ENCODE data around the gene SLC22A23. TPM values are rescaled to one million over a fixed set of nuclear protein-coding genes. Genes with fewer than 3 reads are reported as not detected.

SLC22A23 gene
- total and polyA plus RNA-seq, 4 donors: 4.9 to 45.4 (median 19.7) TPM

DNA sequence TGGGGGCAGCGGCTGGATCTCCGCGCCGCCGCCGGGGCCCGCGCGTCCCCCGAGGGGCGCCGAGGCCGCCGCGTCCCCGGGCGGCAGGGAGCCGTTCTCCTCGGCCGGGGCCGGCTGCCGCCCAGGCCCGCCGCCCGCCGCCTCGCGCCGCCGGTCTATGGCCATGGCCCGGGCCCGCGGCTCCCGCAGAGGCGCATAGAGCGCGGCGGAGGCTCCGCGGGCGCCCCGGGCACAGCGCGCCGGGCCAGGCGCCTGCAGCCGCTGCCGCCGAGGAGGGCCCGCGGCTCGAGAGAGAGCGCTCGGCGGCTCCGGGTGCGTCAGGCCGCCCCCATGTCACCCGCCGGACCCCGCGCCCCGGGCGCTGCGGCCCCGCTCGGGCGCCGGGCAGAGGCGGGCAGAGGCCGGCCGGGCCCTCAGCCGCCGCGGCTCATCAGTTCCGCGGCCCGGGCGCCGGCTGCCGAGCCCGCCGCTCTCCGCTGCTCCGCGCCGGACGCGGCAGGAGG is 404 bp downstream of the SLC22A23 start:
- peak overlapping the region in 1 of 2 donors; percentile 72 for H3K27ac ChIP-seq (ENCODE audit: low read depth in 1 of 2, low read length in 2 of 2)
- DNase-seq (ENCODE audit: low spot score): no peak
- peaks cover 8 to 42% (median 27%) of the 10 kb centered on the region in 4 donors for H3K4me1 ChIP-seq (ENCODE audit: control insufficient read depth in 4 of 4, insufficient read depth in 4 of 4, low read length in 3 of 4)
- under 1% methylated on average over 89 of the region's 89 CpGs for WGBS
- TF ChIP-seq HNF4G (IDR thresholded peaks at IDR 0.05): no peak
- no peak for TF ChIP-seq TAF1 (conservative IDR thresholded peaks at IDR 0.05)
- TF ChIP-seq, protein P1, sequence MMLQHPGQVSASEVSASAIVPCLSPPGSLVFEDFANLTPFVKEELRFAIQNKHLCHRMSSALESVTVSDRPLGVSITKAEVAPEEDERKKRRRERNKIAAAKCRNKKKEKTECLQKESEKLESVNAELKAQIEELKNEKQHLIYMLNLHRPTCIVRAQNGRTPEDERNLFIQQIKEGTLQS (IDR thresholded peaks at IDR 0.05): no peak
- TF ChIP-seq, protein P2, sequence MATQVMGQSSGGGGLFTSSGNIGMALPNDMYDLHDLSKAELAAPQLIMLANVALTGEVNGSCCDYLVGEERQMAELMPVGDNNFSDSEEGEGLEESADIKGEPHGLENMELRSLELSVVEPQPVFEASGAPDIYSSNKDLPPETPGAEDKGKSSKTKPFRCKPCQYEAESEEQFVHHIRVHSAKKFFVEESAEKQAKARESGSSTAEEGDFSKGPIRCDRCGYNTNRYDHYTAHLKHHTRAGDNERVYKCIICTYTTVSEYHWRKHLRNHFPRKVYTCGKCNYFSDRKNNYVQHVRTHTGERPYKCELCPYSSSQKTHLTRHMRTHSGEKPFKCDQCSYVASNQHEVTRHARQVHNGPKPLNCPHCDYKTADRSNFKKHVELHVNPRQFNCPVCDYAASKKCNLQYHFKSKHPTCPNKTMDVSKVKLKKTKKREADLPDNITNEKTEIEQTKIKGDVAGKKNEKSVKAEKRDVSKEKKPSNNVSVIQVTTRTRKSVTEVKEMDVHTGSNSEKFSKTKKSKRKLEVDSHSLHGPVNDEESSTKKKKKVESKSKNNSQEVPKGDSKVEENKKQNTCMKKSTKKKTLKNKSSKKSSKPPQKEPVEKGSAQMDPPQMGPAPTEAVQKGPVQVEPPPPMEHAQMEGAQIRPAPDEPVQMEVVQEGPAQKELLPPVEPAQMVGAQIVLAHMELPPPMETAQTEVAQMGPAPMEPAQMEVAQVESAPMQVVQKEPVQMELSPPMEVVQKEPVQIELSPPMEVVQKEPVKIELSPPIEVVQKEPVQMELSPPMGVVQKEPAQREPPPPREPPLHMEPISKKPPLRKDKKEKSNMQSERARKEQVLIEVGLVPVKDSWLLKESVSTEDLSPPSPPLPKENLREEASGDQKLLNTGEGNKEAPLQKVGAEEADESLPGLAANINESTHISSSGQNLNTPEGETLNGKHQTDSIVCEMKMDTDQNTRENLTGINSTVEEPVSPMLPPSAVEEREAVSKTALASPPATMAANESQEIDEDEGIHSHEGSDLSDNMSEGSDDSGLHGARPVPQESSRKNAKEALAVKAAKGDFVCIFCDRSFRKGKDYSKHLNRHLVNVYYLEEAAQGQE (IDR thresholded peaks at IDR 0.05): no peak
- no peaks in the 10 kb centered on the region for H3K9me3 ChIP-seq (ENCODE audit: control insufficient read depth in 4 of 4, low read length in 3 of 4)
- no peaks in the 10 kb centered on the region for H3K36me3 ChIP-seq (ENCODE audit: control insufficient read depth in 4 of 4, insufficient read depth in 3 of 4, low read depth in 1 of 4, low read length in 3 of 4)
- peak overlapping the region; percentile 78 to 96 (median 81) for H3K4me3 ChIP-seq (ENCODE audit: low read depth in 1 of 3, low read length in 3 of 3)
- H3K9ac ChIP-seq (ENCODE audit: low read depth in 1 of 2, low read length in 2 of 2): no peak overlapping the region
- H3K27me3 ChIP-seq (ENCODE audit: control insufficient read depth in 4 of 4, insufficient read depth in 4 of 4, low read length in 3 of 4): no peaks in the 10 kb centered on the region

DNA sequence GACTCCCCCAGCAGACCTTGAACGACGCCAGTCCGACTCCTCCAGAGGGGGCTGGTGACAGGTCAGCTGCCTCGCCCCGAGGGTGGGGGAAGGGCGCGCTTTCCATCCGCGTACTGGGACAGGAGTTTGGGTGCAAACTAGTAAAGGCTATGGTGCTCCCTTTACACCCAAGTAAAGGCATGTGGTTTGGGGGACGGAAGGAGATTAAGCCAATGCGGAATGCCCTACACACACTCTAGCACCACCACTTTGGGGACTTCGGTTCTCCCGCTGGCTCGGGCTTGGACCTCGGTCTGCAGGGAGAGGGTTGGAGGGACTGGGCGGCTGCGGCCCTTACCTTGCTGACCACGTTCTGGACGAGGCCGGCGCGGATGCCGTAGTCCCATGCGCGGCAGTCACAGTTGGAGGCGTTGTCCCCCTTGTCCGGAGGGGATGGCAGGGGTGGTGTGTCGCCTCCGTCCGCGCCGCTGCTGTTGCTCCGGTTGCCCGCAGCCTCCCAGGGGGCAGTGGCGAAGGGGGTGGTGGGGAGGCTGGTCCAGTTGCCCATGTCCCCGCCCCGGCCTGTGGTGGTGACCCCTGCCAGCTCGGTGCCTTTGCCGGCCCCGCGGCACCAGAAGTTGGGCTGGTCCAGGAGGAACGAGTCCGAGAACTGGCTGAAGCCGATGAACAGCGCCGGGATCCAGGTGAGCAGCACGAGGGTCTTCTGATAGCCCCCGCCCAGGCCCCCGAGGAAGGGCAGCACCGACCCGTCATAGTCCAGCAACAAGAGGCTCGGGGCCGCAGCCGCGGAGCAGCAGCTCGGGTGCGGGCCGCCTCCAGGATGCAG is 1.1 kb downstream of the SLC22A23 start:
- DNase-seq (ENCODE audit: low spot score): peak; percentile 82
- H3K27ac ChIP-seq (ENCODE audit: low read depth in 1 of 2, low read length in 2 of 2): peak overlapping the region; percentile 59 to 72
- H3K4me3 ChIP-seq (ENCODE audit: low read depth in 1 of 3, low read length in 3 of 3): peak overlapping the region; percentile 78 to 96 (median 81)
- no peak for TF ChIP-seq HNF4A (conservative IDR thresholded peaks at IDR 0.05)
- TF ChIP-seq RAD21 (IDR thresholded peaks at IDR 0.05): peak in 1 of 2 donors; percentile 13
- 1% methylated on average over 58 of the region's 58 CpGs for WGBS
- H3K9ac ChIP-seq (ENCODE audit: low read depth in 1 of 2, low read length in 2 of 2): peak overlapping the region; percentile 3 to 61
- H3K36me3 ChIP-seq (ENCODE audit: control insufficient read depth in 4 of 4, insufficient read depth in 3 of 4, low read depth in 1 of 4, low read length in 3 of 4): no peaks in the 10 kb centered on the region
- H3K4me1 ChIP-seq (ENCODE audit: control insufficient read depth in 4 of 4, insufficient read depth in 4 of 4, low read length in 3 of 4): peaks cover 8 to 49% (median 33%) of the 10 kb centered on the region in 4 donors
- no peaks in the 10 kb centered on the region for H3K27me3 ChIP-seq (ENCODE audit: control insufficient read depth in 4 of 4, insufficient read depth in 4 of 4, low read length in 3 of 4)
- H3K9me3 ChIP-seq (ENCODE audit: control insufficient read depth in 4 of 4, low read length in 3 of 4): no peaks in the 10 kb centered on the region

DNA sequence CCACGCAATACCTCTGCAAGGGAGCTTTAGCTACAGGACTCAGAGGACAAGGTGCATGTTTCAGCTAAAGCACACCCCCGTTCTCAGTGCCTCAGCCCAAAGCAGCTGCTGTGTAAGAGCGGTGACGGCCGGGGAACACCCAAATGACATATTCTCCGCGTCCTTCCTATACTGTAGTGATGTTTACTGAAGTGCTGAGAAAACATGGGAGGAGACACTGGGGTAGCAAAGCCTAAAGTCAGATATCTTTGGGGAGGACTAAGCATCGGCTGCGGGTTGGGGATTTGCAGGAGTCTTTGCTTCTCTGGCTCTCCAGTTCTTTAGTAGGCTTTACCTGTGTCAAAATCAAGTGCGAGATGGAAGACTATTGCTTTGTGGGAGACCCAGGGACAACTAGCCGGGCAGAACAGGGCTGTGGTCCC is 1.7 kb downstream of the SLC22A23 start:
- 15% methylated on average over 11 of the region's 11 CpGs for WGBS
- Histone ChIP-seq H3K27ac (ENCODE audit: low read depth in 1 of 2, low read length in 2 of 2) (peak overlapping the region; percentile 59 to 72), H3K9ac (ENCODE audit: low read depth in 1 of 2, low read length in 2 of 2) (peak overlapping the region; percentile 3 to 61), H3K4me3 (ENCODE audit: low read depth in 1 of 3, low read length in 3 of 3) (peak overlapping the region; percentile 78 to 96 (median 81)), H3K9me3 (ENCODE audit: control insufficient read depth in 4 of 4, low read length in 3 of 4) (no peaks in the 10 kb centered on the region), H3K36me3 (ENCODE audit: control insufficient read depth in 4 of 4, insufficient read depth in 3 of 4, low read depth in 1 of 4, low read length in 3 of 4) (no peaks in the 10 kb centered on the region), H3K4me1 (ENCODE audit: control insufficient read depth in 4 of 4, insufficient read depth in 4 of 4, low read length in 3 of 4) (peaks cover 8 to 52% (median 34%) of the 10 kb centered on the region in 4 donors), H3K27me3 (ENCODE audit: control insufficient read depth in 4 of 4, insufficient read depth in 4 of 4, low read length in 3 of 4) (no peaks in the 10 kb centered on the region)
- peak; percentile 78 for DNase-seq (ENCODE audit: low spot score)
- TF ChIP-seq GABPA (IDR thresholded peaks at IDR 0.05 in 1 of 2, conservative IDR thresholded peaks at IDR 0.05 in 1 of 2) (no peak), YY1 (IDR thresholded peaks at IDR 0.05) (peak; percentile 33), JUND (IDR thresholded peaks at IDR 0.05) (no peak), RXRA (IDR thresholded peaks at IDR 0.05) (no peak), HNF4G (IDR thresholded peaks at IDR 0.05) (no peak), FOXA2 (IDR thresholded peaks at IDR 0.05) (no peak), SP1 (IDR thresholded peaks at IDR 0.05) (peak; percentile 2), FOXA1 (IDR thresholded peaks at IDR 0.05) (no peak), RAD21 (IDR thresholded peaks at IDR 0.05) (peak in 1 of 2 donors; percentile 43), NR2F2 (IDR thresholded peaks at IDR 0.05) (no peak), TAF1 (conservative IDR thresholded peaks at IDR 0.05) (no peak)
- TF ChIP-seq, protein P3, sequence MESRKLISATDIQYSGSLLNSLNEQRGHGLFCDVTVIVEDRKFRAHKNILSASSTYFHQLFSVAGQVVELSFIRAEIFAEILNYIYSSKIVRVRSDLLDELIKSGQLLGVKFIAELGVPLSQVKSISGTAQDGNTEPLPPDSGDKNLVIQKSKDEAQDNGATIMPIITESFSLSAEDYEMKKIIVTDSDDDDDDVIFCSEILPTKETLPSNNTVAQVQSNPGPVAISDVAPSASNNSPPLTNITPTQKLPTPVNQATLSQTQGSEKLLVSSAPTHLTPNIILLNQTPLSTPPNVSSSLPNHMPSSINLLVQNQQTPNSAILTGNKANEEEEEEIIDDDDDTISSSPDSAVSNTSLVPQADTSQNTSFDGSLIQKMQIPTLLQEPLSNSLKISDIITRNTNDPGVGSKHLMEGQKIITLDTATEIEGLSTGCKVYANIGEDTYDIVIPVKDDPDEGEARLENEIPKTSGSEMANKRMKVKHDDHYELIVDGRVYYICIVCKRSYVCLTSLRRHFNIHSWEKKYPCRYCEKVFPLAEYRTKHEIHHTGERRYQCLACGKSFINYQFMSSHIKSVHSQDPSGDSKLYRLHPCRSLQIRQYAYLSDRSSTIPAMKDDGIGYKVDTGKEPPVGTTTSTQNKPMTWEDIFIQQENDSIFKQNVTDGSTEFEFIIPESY (IDR thresholded peaks at IDR 0.05): no peak
- TF ChIP-seq, protein P4, sequence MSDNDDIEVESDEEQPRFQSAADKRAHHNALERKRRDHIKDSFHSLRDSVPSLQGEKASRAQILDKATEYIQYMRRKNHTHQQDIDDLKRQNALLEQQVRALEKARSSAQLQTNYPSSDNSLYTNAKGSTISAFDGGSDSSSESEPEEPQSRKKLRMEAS (IDR thresholded peaks at IDR 0.05): no peak
- TF ChIP-seq, protein P1 (IDR thresholded peaks at IDR 0.05): no peak
- TF ChIP-seq, protein P5, sequence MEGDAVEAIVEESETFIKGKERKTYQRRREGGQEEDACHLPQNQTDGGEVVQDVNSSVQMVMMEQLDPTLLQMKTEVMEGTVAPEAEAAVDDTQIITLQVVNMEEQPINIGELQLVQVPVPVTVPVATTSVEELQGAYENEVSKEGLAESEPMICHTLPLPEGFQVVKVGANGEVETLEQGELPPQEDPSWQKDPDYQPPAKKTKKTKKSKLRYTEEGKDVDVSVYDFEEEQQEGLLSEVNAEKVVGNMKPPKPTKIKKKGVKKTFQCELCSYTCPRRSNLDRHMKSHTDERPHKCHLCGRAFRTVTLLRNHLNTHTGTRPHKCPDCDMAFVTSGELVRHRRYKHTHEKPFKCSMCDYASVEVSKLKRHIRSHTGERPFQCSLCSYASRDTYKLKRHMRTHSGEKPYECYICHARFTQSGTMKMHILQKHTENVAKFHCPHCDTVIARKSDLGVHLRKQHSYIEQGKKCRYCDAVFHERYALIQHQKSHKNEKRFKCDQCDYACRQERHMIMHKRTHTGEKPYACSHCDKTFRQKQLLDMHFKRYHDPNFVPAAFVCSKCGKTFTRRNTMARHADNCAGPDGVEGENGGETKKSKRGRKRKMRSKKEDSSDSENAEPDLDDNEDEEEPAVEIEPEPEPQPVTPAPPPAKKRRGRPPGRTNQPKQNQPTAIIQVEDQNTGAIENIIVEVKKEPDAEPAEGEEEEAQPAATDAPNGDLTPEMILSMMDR (IDR thresholded peaks at IDR 0.05; ENCODE audit: low read depth, low read length, missing input control): no peak
